OCI-LY1 (cell line): ENCODE measurements around the gene DLX1.

Experiments used
- CTCF ChIP-seq: fragments of 200-600 bp; sonication (generic), shearing (Covaris generic); IDR thresholded peaks from 2 replicates; pipeline ENCODE4 v1.5.1; 2017; ENCODE audit warnings: mild to moderate bottlenecking, antibody characterized with exemption, low read length, moderate library complexity, mixed read lengths
- EZH2 ChIP-seq: fragments of 200-600 bp; sonication (generic), shearing (Covaris generic); IDR thresholded peaks from 2 replicates; pipeline ENCODE4 v1.8.0; 2017; ENCODE audit warnings: borderline replicate concordance, mixed run types, mild to moderate bottlenecking, antibody characterized with exemption, low read length, moderate library complexity, mixed read lengths

- TF ChIP-seq EZH2: no peak
- no peak for TF ChIP-seq CTCF
Observed at GRCh38 chr2:172093416-172094293, 8.3 kb downstream of the DLX1 start.
